ENCODE data around the gene ZNF423.
A peak's percentile ranks its signal among the peaks of the same experiment; 100 is the strongest.

The ZNF423 gene

DNA sequence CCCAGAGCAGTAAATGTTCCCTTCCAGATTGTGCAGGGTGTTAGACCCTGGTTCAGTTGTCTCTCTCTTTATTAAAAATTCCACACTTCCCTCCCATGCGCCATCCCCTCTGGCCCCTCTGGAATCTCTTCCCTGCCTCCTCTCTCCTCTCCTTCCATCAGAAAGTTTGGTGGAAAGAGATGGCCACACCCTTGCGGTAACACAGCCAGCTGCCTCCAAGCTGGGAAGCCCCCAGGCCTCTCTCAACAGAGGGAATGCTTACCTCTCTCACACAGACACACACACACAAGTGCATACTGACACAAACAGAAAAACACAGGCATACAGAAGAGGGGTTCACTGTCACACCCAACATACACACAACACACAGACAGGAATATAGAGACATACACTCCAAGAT is 261.8 kb downstream of the ZNF423 start:
- DNase-seq, result no peak

DNA sequence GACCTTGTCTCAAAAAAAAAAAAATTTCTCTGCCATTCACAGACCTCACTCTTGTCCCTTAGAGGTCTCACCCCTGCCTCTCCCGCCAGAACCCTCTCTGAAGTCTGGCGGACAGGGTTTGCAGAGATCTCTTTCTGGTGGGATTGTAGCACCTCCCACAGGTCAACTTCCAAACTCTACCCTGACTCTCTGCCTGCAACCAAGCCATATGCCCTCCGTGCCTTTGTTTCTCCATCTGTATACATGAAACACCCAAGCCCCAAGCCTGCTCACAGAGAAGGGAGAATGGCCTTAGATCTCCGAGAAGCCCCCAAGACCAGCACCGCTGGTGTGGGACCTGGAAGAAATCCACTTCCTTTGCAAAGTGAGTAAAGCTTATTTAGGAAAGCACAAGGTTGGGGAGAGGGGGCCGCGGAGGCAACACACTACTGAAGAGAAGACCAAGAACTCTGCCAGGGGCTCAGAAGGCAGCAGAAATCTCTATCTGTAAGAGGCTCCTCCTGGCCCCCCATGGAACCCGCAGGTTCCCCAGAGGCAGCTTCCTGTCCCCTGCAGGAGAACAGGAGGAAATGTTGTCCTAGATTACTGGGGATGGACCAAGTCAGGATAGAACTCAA is 262.4 kb downstream of the ZNF423 start:
- no peak for DNase-seq

DNA sequence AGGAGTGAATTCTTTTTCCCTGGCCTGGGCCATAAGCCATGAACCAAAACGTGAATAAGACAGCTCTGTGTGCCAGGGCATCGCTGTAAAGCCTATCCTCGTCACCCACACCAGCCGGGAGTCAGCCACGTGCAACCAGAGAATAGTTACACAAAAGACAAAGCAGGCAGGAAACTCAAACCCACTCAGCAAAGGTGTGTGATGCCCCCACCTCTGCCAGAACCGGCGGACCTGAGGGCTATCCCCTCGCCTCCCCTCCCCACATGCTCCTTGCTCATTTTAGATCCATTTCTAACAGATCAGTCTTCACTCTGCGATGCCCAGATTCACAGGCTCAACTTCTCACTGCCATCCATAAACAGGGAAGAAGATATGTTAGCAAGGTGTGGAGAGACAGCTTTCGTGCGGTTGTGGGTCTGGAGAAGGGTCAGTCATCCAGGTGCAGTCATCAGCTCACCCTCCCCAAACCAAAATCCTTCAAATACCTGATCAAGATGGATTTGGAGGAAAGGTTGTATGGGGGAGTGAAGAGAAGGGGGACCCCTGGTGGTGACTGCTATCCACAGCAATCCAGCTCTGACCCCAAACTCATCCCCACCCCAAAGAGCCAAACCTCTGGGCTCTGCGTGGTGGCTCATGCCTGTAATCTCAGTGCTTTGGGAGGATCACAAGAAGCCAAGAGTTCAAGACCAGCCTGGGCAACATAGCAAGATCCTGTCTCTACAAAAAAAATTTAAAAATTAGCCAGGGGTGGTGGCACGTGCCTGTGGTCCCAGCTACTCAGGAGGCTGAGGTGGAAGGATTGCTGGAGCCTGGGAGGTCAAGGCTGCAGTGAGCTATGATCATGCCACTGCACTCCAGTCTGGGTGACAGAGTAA is 263.1 kb downstream of the ZNF423 start:
- DNase-seq, result peak; percentile 58

GRCh38 chr16:49590166-49590871 is 265.6 kb downstream of the ZNF423 start:
- no peak for DNase-seq

DNA sequence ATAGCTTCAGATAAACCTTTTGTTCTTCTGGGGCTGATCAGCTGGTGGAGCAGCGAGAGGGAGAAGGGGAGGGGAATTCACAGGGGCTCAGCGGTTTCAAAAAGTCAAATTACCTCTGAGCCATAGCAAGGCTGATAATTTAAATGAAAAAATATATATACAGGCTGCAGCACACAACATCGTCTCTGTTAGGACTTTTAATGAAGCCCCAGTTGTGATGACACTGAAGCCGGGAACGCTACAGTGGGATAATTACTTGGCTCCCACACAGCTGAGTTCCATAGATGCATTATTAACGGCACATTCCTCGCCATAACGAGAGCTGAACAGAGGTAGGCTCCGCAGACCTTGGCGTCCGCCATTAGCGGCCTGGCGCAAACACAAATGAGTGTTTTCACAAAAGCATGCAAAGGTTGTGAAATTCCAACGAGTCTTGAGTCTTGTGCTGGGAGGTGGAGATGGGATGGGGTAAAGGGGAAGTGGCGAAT is 266.3 kb downstream of the ZNF423 start:
- DNase-seq, result no peak

DNA sequence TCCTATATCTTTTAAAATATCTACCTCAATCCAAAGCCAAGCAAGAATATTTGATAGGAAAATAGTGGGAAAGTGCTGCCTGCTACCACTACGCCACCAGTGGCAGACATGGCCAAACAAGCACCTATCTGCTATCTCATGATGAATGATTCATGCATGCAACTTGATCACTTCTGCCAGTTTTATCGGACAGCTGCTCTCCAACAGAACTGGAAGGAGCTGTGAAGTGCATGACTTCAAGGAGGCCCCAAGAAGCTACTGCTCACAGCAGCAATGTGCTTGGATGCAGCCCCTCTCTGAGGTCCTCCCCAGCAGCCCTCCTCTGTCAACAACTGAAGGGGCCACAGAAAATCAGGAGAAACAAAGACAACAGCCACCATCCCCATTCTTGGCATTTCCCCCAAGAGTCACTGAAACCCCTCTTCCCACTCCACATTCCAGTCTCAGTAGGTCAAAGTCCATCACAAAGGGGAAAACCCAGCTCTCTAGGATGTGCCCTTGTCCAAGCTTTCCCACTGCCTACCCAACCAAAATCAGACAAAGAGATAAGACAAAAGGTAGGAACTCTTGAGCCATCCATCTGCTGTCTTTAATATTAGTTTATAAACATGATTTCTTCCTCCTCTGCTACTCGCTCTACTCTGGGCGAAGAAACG is 267.1 kb downstream of the ZNF423 start:
- DNase-seq, result no peak

DNA sequence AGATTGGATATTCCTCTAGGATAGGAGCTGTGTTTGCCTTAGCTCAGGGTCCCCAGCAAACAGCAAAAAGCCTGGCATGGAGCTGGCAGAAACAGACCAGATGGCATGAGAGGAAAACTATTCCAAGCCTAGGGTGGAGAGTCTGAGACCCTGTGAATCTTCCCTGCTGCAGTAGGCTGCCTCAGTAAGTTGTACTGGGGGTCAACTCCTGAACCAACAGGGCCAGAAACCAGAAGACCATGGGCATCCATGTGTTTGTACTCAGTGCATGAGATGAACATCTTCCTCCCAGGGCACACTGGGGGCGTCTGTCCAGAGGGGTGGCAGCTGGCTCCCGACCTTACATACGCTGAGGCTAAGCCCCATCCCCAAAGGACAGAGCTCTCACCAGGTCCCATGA is 267.9 kb downstream of the ZNF423 start:
- no peak for DNase-seq

DNA sequence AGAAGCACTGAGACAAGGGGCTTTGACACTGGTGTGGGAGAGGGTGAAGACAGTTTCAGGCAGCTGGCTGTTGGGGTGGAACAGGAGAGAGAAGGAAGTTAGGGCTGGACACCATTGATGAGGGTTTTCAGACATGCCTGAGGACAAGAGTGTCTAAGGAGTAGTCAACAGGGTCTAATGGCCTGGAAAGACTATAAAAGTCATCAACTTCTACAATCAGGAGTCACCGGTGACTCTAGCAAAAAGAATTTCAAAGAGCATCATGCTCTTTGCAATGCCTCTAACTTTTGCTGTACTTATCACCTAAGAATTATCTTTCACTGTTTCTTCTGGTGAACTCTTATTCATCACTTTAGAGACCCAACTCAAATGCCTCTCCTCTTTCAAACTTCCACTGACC is 268.4 kb downstream of the ZNF423 start:
- DNase-seq, result no peak

DNA sequence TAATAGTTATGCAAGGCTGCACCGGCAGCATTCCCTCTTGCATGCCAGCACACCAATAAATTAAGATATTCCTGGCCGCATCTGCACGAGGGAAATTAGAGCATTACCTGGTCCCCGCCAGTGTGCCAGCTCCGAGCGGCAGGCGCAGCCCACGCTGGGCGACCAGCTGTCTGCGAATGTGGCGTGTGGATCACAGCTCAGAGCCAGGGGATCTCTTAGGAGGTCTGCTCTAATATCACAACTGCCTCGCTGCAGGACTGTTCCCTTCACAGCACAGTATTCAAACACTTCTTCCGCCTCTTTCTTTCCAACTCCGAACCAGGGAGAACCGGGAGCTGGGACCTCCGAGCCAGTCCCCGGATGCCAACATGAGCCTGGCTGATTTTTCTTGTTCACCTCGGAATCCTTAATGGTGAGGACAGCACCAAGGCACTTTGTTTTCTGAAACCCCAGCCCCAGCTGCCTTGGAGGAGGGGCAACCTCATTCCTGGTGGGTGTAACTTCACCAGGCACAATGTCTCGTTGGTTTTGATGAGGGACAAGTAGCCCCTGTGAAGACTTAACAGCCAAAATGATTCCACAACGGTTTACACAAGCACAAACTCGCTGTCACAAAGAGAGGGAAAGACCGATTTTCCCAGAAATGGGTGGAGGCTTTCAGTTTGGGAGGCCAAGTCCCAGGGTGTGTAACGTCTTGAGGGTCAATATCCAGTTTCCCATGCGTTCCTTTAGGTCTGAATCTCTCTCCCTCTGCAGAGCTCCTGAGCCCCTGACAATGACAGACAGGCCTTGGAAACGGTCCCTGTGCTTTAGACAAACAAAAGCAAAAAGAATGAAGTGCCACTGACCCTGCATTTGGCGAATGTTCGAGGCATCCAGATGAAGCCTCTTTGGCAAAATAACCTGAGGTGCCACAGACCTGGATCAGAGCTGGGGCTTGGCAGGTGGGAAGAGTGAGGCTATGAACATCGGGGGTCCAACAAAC is 269.2 kb downstream of the ZNF423 start:
- DNase-seq, result no peak

DNA sequence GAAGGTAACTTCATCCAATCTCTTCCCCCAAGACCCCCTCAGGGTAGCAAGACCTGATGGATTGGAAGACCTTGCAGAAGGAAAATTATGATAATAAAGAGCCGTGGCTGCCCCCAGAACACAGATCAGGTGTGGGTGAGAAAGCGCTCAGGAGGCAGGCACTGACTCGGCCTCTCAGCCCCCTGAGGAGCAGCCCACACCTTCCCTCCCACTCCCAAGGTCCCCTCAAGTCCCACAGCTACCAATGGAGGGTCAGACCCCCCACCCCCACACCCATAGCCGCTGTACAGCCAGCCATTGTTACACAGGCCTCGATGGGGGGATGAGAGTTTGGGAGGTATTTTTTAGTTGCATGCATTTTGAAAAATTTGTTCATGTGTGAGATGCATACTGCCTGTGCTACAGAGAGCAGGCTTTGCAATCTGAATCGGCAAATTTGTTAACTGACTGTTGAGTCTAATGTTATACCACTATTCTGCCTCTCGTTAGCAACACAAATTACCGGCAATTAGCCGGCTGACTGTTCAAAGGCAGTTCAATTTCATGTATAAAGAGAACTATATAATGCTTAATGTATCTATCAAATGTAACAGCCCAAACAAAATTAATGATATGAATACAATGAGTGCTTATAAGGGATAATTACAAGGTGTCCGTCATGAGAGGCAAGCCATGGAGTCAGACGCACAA is 270.6 kb downstream of the ZNF423 start:
- DNase-seq, result no peak

DNA sequence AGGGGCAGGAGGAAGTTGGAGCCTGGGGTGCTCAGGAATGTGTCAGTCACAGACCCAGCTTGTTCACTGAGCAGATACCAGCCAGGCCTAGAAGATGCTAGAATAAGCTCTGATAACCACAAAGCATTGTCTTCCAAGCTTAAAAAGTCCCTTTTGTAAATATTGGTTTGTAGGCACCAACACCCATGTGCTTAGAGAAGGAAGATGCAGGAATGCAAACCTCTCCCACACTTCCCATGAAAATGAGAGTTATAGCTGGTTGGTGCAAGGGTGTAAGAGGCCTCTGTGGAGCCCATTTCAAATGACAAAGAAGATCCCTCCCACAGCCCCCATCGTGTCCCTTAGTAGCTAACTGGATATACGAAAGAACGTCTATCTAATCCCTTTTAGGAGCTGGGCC is 272.0 kb downstream of the ZNF423 start:
- no peak for DNase-seq

- no peak for DNase-seq
Measured at GRCh38 chr16:49581630-49582298, 274.1 kb downstream of the ZNF423 start.

GRCh38 chr16:49580751-49581303 is 275.1 kb downstream of the ZNF423 start:
- no peak for DNase-seq

DNA sequence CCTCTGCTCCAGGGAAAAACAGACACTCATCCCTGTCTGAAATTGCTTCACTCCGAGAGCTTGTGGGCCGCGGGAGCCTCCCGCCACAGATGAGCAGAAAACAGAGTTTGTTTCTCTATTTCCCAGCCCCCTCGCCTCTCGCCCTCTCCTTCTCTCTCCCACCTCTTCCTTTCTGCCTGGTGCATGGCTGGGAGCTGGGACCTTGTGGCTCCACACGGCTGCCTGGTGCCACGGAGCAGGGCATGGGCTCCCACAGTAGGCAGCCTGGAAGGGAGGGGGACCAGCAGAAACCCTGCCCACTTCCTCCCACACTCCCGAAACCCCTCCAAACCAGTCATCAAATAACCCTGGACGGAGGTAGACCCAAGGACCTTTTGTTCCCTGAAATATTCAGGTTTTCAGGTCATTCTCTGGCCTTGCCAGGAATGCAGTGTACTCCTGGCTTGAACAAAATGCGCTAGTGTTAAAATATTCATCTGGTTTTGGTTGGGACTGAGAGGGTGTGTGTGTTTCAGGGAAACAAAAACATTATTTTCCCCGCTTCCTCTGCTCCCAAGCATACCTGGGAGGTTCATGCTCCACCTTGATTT is 277.4 kb downstream of the ZNF423 start:
- no peak for DNase-seq

- no peak for DNase-seq
Measured at GRCh38 chr16:49578018-49578417, 277.9 kb downstream of the ZNF423 start.

- no peak for DNase-seq
Measured at GRCh38 chr16:49576941-49577340, 279.0 kb downstream of the ZNF423 start.

GRCh38 chr16:49576173-49576494 is 279.8 kb downstream of the ZNF423 start:
- no peak for DNase-seq

- DNase-seq, result no peak
Measured at GRCh38 chr16:49575346-49576172, 280.4 kb downstream of the ZNF423 start.

GRCh38 chr16:49574826-49575225 is 281.1 kb downstream of the ZNF423 start:
- no peak for DNase-seq
